Measurements from ENCODE around the gene SENP1. TPM values are rescaled to one million over a fixed set of nuclear protein-coding genes. Genes with fewer than 3 reads are reported as not detected.

SENP1 gene
- total and polyA plus RNA-seq, 4 donors = 3.5 to 30.8 (median 12.9) TPM

GRCh38 chr12:48063530-48063929 is 42.3 kb downstream of the SENP1 start:
- Histone ChIP-seq H3K9ac (ENCODE audit: insufficient read depth in 1 of 2, low read length in 2 of 2) (no peak overlapping the region), H3K27ac (ENCODE audit: low read depth in 1 of 2, low read length in 1 of 2) (no peak overlapping the region), H3K27me3 (ENCODE audit: control insufficient read depth in 3 of 3, insufficient read depth in 3 of 3, low read length in 2 of 3) (no peaks in the 10 kb centered on the region), H3K4me3 (no peak overlapping the region), H3K4me1 (ENCODE audit: control insufficient read depth in 5 of 5, insufficient read depth in 5 of 5, low read length in 5 of 5) (no peaks in the 10 kb centered on the region), H3K36me3 (ENCODE audit: control insufficient read depth in 4 of 4, insufficient read depth in 4 of 4, low read length in 4 of 4) (peaks cover 9 to 50% (median 43%) of the 10 kb centered on the region in 4 donors), H3K9me3 (ENCODE audit: control insufficient read depth in 4 of 4, insufficient read depth in 3 of 4, low read length in 3 of 4) (peaks cover 0 to 5% (median 1%) of the 10 kb centered on the region in 4 donors)
- no peak for TF ChIP-seq CTCF (IDR thresholded peaks at IDR 0.05; ENCODE audit: control extremely low read depth, extremely low read depth)
- ATAC-seq (ENCODE audit: insufficient read depth, low FRiP score) (no peak), DNase-seq (no peak)
- 95 to 97% methylated on average over 6 of the region's 6 CpGs for WGBS, 2 donors

GRCh38 chr12:48061938-48062719 is 43.8 kb downstream of the SENP1 start:
- 95 to 97% methylated on average over 1 of the region's 1 CpG for WGBS, 2 donors
- Histone ChIP-seq H3K4me1 (ENCODE audit: control insufficient read depth in 5 of 5, insufficient read depth in 5 of 5, low read length in 5 of 5) (no peaks in the 10 kb centered on the region), H3K36me3 (ENCODE audit: control insufficient read depth in 4 of 4, insufficient read depth in 4 of 4, low read length in 4 of 4) (peaks cover 9 to 47% (median 40%) of the 10 kb centered on the region in 4 donors), H3K9ac (ENCODE audit: insufficient read depth in 1 of 2, low read length in 2 of 2) (no peak overlapping the region), H3K9me3 (ENCODE audit: control insufficient read depth in 4 of 4, insufficient read depth in 3 of 4, low read length in 3 of 4) (peaks cover 0 to 7% (median 1%) of the 10 kb centered on the region in 4 donors), H3K4me3 (no peak overlapping the region), H3K27me3 (ENCODE audit: control insufficient read depth in 3 of 3, insufficient read depth in 3 of 3, low read length in 2 of 3) (no peaks in the 10 kb centered on the region), H3K27ac (ENCODE audit: low read depth in 1 of 2, low read length in 1 of 2) (no peak overlapping the region)
- no peak for TF ChIP-seq CTCF (IDR thresholded peaks at IDR 0.05; ENCODE audit: control extremely low read depth, extremely low read depth)
- no peak for ATAC-seq (ENCODE audit: insufficient read depth, low FRiP score)
- peak in 2 of 3 donors; percentile 38 for DNase-seq

DNA sequence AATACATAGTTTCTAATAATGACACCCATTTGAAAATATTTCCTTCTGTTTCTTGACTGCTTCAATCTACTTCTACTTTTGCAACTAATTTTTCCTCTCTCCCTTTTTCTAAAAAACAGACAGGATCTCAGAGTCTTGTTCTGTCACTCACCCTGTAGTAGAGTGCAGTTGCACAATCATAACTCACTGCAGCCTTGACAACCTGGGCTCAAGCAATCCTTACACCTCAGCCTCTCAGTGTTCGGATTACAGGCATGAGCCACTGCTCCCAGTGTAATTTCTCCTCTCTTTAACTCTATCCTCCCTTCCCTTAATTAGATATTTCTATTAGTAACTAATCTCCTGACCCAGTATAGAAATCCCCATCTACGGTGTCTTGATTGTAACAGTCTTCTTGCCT is 45.4 kb downstream of the SENP1 start:
- peaks cover 0 to 7% (median 1%) of the 10 kb centered on the region in 4 donors for H3K9me3 ChIP-seq (ENCODE audit: control insufficient read depth in 4 of 4, insufficient read depth in 3 of 4, low read length in 3 of 4)
- TF ChIP-seq CTCF (IDR thresholded peaks at IDR 0.05; ENCODE audit: control extremely low read depth, extremely low read depth) = no peak
- H3K4me3 ChIP-seq = no peak overlapping the region
- DNase-seq (no peak), ATAC-seq (ENCODE audit: insufficient read depth, low FRiP score) (no peak)
- H3K4me1 ChIP-seq (ENCODE audit: control insufficient read depth in 5 of 5, insufficient read depth in 5 of 5, low read length in 5 of 5) = no peaks in the 10 kb centered on the region
- no peak overlapping the region for H3K27ac ChIP-seq (ENCODE audit: low read depth in 1 of 2, low read length in 1 of 2)
- no peak overlapping the region for H3K9ac ChIP-seq (ENCODE audit: insufficient read depth in 1 of 2, low read length in 2 of 2)
- peaks cover 6 to 46% (median 36%) of the 10 kb centered on the region in 4 donors for H3K36me3 ChIP-seq (ENCODE audit: control insufficient read depth in 4 of 4, insufficient read depth in 4 of 4, low read length in 4 of 4)
- H3K27me3 ChIP-seq (ENCODE audit: control insufficient read depth in 3 of 3, insufficient read depth in 3 of 3, low read length in 2 of 3) = no peaks in the 10 kb centered on the region
- WGBS, 2 donors = 91 to 95% methylated on average over 2 of the region's 2 CpGs
